Measurements from ENCODE around the gene TMEM229B.

Gene TMEM229B

GRCh38 chr14:67487937-67488893, at the start of gene TMEM229B:
TMEM229B (minus strand) TSS chr14:67488721; CDS start chr14:67473923, 14,798 bp downstream.
- DNase-seq (ENCODE audit: low spot score) = peak; percentile 35

DNA sequence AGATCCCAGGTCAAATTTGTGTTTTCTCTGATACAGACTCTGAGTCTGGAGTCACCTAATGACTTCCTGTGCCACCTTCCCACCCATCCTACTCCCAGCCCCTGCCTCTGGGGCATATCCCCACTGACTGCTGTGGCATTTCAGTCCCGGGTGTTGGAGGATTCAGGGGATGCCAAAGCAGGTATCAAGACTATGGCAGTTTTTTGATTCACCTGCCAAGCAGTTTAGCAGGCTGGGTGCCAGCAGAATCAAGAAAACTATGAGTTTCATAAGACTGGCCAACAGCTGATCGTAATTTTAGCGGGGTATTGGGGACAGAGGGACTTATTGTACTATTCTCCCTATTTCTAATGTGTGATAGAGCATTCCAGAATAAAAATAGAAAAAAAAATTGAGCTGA, 49.2 kb upstream of the TMEM229B start:
- DNase-seq (ENCODE audit: low spot score) = no peak

DNA sequence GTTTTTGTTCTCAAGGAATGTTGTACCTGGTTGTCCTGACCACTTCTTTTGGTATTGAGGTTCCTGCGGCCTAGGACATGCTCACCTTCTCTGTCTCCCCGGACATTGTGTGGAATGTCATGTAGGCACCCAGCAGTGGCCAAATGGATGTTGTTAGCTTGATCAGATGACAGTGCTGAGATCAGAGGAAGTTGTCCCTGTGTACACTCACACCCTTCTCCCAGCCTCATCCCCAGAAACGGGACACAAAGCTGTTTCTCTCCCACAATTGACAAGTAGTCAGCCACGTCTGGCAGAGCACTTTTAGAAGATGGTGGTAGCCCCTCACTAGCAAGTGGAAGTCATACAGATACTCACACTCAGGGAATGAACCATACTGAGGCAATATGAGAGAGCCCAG, 47.6 kb upstream of the TMEM229B start:
- DNase-seq (ENCODE audit: low spot score) = no peak

GRCh38 chr14:67533754-67534085, 45.2 kb upstream of the TMEM229B start:
- DNase-seq (ENCODE audit: low spot score) = no peak

GRCh38 chr14:67532998-67533753, 44.7 kb upstream of the TMEM229B start, which contains the start of gene PLEKHH1:
PLEKHH1 (plus strand) TSS chr14:67533290; CDS start chr14:67541868, 8,578 bp downstream.
- peak; percentile 82 for DNase-seq (ENCODE audit: low spot score)

GRCh38 chr14:67532606-67532997, 44.1 kb upstream of the TMEM229B start:
- DNase-seq (ENCODE audit: low spot score) = no peak

GRCh38 chr14:67529947-67530935, 41.7 kb upstream of the TMEM229B start:
- DNase-seq (ENCODE audit: low spot score) = no peak

- no peak for DNase-seq (ENCODE audit: low spot score)
These were observed 39.8 kb upstream of the TMEM229B start for GRCh38 chr14:67528276-67528675.

GRCh38 chr14:67527756-67528155, 39.2 kb upstream of the TMEM229B start:
- DNase-seq (ENCODE audit: low spot score) = no peak

GRCh38 chr14:67526676-67527459, 38.3 kb upstream of the TMEM229B start:
- DNase-seq (ENCODE audit: low spot score) = peak; percentile 60

GRCh38 chr14:67526181-67526580, 37.7 kb upstream of the TMEM229B start:
- no peak for DNase-seq (ENCODE audit: low spot score)

- no peak for DNase-seq (ENCODE audit: low spot score)
These were observed 36.9 kb upstream of the TMEM229B start for GRCh38 chr14:67525389-67525788.

DNA sequence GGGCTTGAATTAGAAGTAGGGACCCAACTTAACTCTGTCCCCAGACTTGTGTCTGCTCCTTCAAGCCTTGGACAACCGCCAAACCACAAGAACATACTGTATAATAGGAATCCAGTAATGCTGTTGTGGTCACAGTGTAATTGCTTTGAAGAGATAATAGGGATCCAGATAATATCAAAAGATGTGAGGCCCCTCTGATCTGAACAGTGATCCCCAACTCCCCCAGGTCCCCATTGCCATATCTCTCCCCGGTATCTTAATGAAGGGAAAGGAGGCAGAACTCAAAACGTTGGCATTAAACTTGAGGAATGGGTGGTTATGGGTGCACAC, 36.1 kb upstream of the TMEM229B start:
- no peak for DNase-seq (ENCODE audit: low spot score)

DNA sequence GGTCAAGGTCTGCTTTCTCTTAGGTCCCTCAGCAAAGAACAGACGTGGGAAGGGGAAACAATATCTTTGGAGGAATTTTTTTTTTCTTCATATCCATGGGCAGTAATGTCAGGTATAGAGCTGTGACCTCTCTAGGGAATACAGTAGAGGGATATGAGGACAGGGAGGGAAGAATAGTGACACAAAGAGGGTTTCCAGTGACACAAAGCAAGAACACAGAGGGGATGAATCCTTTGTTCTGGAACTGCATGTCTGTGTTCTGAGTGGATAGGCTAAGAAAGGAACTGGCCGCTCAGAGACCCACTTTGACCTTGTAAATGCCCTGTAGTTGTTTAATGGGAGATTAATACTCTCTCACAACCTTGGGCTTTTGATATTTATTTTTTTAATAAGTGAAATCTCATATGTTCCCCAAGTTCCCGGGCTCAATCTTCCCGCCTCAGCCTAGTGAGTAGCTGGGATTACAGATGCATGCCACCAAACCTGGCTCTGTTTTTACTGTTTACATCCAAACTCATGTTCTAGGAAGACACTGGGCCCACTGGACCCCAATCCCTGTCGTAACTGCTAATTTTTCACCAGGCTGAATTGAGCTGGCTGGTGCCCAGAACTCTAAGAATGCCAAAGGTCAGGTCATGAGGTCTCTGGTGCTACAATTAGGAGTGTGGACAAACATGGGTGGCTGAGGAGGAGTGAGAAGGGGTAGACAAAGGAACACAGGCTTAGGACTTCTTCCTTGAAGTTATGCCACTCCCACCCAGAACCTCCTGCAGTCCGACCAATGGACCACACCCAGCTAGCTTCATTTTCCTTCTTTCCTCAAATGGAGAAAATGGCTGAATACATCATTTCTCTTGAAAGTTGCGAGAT, 35.5 kb upstream of the TMEM229B start:
- DNase-seq (ENCODE audit: low spot score) = no peak

DNA sequence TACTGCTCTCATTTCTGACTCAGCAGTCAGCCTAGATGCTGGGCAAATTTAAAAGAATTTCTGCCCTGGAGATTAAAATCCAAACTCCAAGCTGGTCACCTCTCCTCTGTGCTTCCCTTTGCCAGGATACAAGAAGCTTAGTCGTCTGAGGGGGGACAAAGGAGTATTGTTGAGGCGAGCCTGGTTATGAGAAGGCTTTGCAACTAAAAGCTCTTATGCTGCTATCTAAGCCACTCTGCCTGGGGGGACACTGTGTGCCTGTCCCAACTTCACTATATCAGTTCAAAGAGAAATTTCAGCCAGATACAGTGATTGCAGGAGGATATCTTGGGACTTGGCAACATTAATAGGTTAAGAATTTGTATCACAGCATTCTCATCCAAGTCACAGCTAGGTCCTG, 33.7 kb upstream of the TMEM229B start:
- DNase-seq (ENCODE audit: low spot score) = no peak

GRCh38 chr14:67520482-67520881, 32.0 kb upstream of the TMEM229B start:
- no peak for DNase-seq (ENCODE audit: low spot score)

- DNase-seq (ENCODE audit: low spot score) = no peak
These were observed 30.9 kb upstream of the TMEM229B start for GRCh38 chr14:67519406-67519805.

DNA sequence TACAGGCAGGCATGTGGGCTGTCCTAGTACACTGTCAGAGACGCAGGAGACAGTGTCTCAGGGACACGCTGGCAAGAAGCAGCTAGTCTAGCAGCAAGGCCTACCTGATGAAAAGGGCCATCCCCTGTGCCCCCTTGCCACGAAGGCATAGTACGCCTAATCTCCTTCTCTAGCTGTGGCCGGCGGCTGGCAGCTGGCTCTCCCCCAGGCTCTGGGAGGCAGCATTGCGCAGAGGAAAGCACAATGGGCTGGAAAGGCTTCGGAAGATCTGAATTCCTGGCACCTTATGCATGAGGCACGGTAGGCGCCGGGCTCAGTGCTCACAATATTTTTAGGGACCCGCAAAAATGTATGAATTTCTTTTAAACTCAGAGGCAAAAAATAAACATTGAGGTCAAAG, 28.6 kb upstream of the TMEM229B start:
- peak; percentile 61 for DNase-seq (ENCODE audit: low spot score)

DNA sequence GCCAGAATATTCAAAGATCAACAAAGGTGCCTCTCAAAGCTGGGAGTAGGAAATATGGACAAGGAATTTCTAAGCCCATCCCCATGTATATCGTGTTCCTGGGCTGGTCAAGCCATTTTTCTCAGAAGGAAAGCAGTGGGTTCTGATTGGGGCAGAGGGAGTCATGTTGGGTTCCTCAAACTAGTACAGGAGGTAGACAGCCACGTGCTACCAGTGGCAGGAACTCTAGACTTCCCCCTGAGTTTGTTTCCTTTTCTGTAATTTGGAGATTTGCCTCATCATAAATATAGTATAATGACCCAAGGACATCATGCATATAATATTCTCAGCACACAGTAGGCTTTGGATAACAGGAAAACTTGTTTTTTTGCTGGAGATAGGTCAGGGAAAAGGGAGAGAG, 28.2 kb upstream of the TMEM229B start:
- DNase-seq (ENCODE audit: low spot score) = no peak

DNA sequence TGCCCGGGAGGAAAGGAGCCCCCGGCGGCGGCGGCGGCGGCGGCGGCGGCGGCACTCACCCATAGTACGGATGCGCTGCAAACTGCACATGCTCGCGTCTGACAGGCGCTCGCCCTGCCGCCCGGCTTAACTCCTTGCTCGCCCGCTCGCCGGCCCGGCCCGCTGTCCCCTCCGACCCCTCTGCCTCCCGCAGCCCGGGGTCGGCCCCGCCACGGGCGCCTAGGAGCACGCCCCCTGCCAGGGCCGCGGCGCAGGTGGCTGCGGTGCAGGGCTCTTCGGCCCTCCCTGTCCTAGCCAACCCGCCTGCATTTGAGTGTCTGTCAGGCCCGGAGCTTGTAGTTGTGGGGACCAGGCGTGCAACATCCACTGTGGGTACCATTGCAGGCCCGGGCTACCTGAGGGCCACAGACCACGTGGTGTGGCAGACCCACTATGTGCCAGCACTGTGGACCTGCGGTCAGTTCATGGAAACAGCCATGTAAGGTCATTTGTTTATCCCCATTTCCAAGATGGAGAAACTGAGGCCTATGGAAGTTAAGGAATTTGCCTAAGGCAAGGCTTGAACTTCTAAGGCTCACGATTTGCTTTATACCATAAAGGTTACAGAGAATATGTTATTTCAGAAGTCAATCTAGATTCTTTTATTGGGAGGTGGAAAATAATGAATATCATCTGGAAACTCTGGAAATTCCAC, 27.0 kb upstream of the TMEM229B start:
- DNase-seq (ENCODE audit: low spot score) = no peak

Measured in AG08395 (cell line).